ENCODE measurements around the gene RC3H1. TPM values are rescaled to one million over a fixed set of nuclear protein-coding genes. Genes with fewer than 3 reads are reported as not detected.
"Not testable (repeated sequence)": the region's sequence is repeated elsewhere in the genome, so short reads cannot be mapped to it uniquely, and the experiment has no call there.

The RC3H1 gene
- total RNA-seq, 1 donor from 2014 or later, result 9.5 TPM

GRCh38 chr1:173995475-173995874 lies 26.7 kb downstream of the RC3H1 start:
- no peak overlapping the region for H3K4me3 ChIP-seq (ENCODE audit: low read depth, low read length)
- no peak for TF ChIP-seq CTCF (conservative IDR thresholded peaks at IDR 0.05; ENCODE audit: low read depth, low read length)
- DNase-seq (ENCODE audit: low read depth), result no peak

GRCh38 chr1:173993948-173994347 lies 28.2 kb downstream of the RC3H1 start:
- H3K4me3 ChIP-seq (ENCODE audit: low read depth, low read length); DNase-seq (ENCODE audit: low read depth): not testable (repeated sequence)

GRCh38 chr1:173988068-173988467 lies 34.1 kb downstream of the RC3H1 start:
- no peak overlapping the region for H3K4me3 ChIP-seq (ENCODE audit: low read depth, low read length)
- no peak for DNase-seq (ENCODE audit: low read depth)
- TF ChIP-seq CTCF (conservative IDR thresholded peaks at IDR 0.05; ENCODE audit: low read depth, low read length), result no peak

- no peak for TF ChIP-seq CTCF (conservative IDR thresholded peaks at IDR 0.05; ENCODE audit: low read depth, low read length)
- DNase-seq (ENCODE audit: low read depth), result no peak
Observed at GRCh38 chr1:173986951-173987350, 35.2 kb downstream of the RC3H1 start.

GRCh38 chr1:173970252-173970651 lies 51.9 kb downstream of the RC3H1 start:
- no peak for DNase-seq (ENCODE audit: low read depth)
- no peak for TF ChIP-seq CTCF (conservative IDR thresholded peaks at IDR 0.05; ENCODE audit: low read depth, low read length)
- H3K4me3 ChIP-seq (ENCODE audit: low read depth, low read length), result no peak overlapping the region

More at GRCh38 chr1:173986951-173987350, 35.2 kb downstream of the RC3H1 start:
- no peak overlapping the region for H3K4me3 ChIP-seq (ENCODE audit: low read depth, low read length)

- DNase-seq (ENCODE audit: low read depth); H3K4me3 ChIP-seq (ENCODE audit: low read depth, low read length): not testable (repeated sequence)
Observed at GRCh38 chr1:173965896-173966295, 56.3 kb downstream of the RC3H1 start.

- no peak for DNase-seq (ENCODE audit: low read depth)
- TF ChIP-seq CTCF (conservative IDR thresholded peaks at IDR 0.05; ENCODE audit: low read depth, low read length), result no peak
- no peak overlapping the region for H3K4me3 ChIP-seq (ENCODE audit: low read depth, low read length)
Observed at GRCh38 chr1:173963477-173963876, 58.7 kb downstream of the RC3H1 start.

- TF ChIP-seq CTCF (conservative IDR thresholded peaks at IDR 0.05; ENCODE audit: low read depth, low read length), result no peak
- H3K4me3 ChIP-seq (ENCODE audit: low read depth, low read length), result no peak overlapping the region
- no peak for DNase-seq (ENCODE audit: low read depth)
Observed at GRCh38 chr1:173960625-173961024, 61.5 kb downstream of the RC3H1 start.

Measured in epithelial cell of proximal tubule (primary cell).